Measurements from ENCODE around the gene NKX3-2. TPM values are rescaled to one million over a fixed set of nuclear protein-coding genes. Genes with fewer than 3 reads are reported as not detected.
A peak's percentile ranks its signal among the peaks of the same experiment; 100 is the strongest.

Gene NKX3-2
- total and polyA plus RNA-seq, 2 experiments from 2014 or later = under 0.01 TPM; not detected in 1

DNA sequence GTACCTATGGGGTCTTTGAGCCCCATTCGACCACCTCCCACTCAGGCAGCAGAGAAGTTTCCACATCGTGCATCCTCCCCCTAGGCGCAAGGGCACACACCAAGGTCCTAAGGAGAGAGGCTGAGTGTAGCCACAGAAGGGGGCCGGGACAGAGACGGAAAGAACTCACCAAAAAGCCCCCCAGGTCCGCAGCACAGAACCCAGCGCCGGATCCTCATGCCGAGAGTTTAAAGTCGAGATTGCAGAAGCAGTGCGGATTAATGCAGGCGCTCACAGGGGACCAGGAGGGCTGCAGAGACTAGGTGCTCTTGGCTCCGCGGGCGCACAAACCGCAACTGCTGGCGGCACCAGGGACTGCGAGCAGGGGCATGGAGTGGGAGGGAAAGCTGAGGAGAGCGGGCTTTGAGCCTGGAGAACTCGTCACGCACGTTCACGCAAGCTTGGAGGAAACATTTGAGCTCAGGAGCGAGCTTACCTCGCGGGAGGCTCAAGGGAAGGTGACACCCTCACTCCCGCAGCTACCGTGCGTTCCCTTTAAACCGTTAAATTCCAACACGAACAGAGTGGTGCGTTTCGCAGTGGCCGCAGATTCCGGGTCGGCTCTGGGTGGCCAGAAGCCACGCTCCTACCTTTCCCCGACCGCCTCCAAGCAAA is 8.5 kb downstream of the NKX3-2 start:
- TF ChIP-seq EZH2 (IDR thresholded peaks at IDR 0.05; ENCODE audit: insufficient read depth, poor library complexity, severe bottlenecking) (no peak), EZH2phosphoT487 (IDR thresholded peaks at IDR 0.05; ENCODE audit: insufficient read depth, low read depth) (no peak)
- no peaks in the 10 kb centered on the region for H3K9me3 ChIP-seq (ENCODE audit: low read depth)
- H4K20me1 ChIP-seq (ENCODE audit: insufficient read depth) = no peaks in the 10 kb centered on the region
- no peak for DNase-seq
- in situ Hi-C loops (cut with MboI) = no loop called here
- H3K27ac ChIP-seq = no peak overlapping the region
- no peak overlapping the region for H3K4me3 ChIP-seq
- no peaks in the 10 kb centered on the region for H3K36me3 ChIP-seq (ENCODE audit: low read depth)
- no peak overlapping the region for H3K9ac ChIP-seq
- no peaks in the 10 kb centered on the region for H3K9me2 ChIP-seq (ENCODE audit: insufficient read depth)
- no peak overlapping the region for H3K4me2 ChIP-seq (ENCODE audit: unreplicated experiment)
- 5 to 6% methylated on average over 39 of the region's 39 CpGs for WGBS, 2 experiments (ENCODE audit: low coverage in 1 of 2, low lambda C conversion rate in 2 of 2, missing lambda C conversion rate in 2 of 2)
- H3K4me1 ChIP-seq (ENCODE audit: insufficient read depth) = no peaks in the 10 kb centered on the region
- no peaks in the 10 kb centered on the region for H3F3A ChIP-seq (ENCODE audit: insufficient read depth)
- H3K79me2 ChIP-seq (ENCODE audit: insufficient read depth) = no peaks in the 10 kb centered on the region
- H3K27me3 ChIP-seq (replicated peaks; ENCODE audit: insufficient read depth) = peaks cover 98% of the 10 kb centered on the region
- no peak overlapping the region for H2AFZ ChIP-seq

- no peak for DNase-seq
- Histone ChIP-seq H3K9me3 (ENCODE audit: low read depth) (no peaks in the 10 kb centered on the region), H3K27ac (no peak overlapping the region), H3K9me2 (ENCODE audit: insufficient read depth) (no peaks in the 10 kb centered on the region), H2AFZ (no peak overlapping the region), H3K27me3 (replicated peaks; ENCODE audit: insufficient read depth) (peaks cover 98% of the 10 kb centered on the region), H3K4me2 (ENCODE audit: unreplicated experiment) (no peak overlapping the region), H3K9ac (no peak overlapping the region), H3F3A (ENCODE audit: insufficient read depth) (no peaks in the 10 kb centered on the region), H3K4me3 (no peak overlapping the region), H3K4me1 (ENCODE audit: insufficient read depth) (no peaks in the 10 kb centered on the region), H3K79me2 (ENCODE audit: insufficient read depth) (no peaks in the 10 kb centered on the region), H3K36me3 (ENCODE audit: low read depth) (no peaks in the 10 kb centered on the region), H4K20me1 (ENCODE audit: insufficient read depth) (no peaks in the 10 kb centered on the region)
- TF ChIP-seq EZH2 (IDR thresholded peaks at IDR 0.05; ENCODE audit: insufficient read depth, poor library complexity, severe bottlenecking) = no peak
- TF ChIP-seq EZH2phosphoT487 (IDR thresholded peaks at IDR 0.05; ENCODE audit: insufficient read depth, low read depth) = no peak
- in situ Hi-C loops (cut with MboI) = no loop called here
- 19 to 24% methylated on average over 18 of the region's 18 CpGs for WGBS, 2 experiments (ENCODE audit: low coverage in 1 of 2, low lambda C conversion rate in 2 of 2, missing lambda C conversion rate in 2 of 2)
Observed at GRCh38 chr4:13535118-13535517, 9.2 kb downstream of the NKX3-2 start.

GRCh38 chr4:13534344-13535063 is 9.8 kb downstream of the NKX3-2 start:
- Histone ChIP-seq H3K27me3 (replicated peaks; ENCODE audit: insufficient read depth) (peaks cover 98% of the 10 kb centered on the region), H3K36me3 (ENCODE audit: low read depth) (no peaks in the 10 kb centered on the region)
- in situ Hi-C loops (cut with MboI) = no loop called here

DNA sequence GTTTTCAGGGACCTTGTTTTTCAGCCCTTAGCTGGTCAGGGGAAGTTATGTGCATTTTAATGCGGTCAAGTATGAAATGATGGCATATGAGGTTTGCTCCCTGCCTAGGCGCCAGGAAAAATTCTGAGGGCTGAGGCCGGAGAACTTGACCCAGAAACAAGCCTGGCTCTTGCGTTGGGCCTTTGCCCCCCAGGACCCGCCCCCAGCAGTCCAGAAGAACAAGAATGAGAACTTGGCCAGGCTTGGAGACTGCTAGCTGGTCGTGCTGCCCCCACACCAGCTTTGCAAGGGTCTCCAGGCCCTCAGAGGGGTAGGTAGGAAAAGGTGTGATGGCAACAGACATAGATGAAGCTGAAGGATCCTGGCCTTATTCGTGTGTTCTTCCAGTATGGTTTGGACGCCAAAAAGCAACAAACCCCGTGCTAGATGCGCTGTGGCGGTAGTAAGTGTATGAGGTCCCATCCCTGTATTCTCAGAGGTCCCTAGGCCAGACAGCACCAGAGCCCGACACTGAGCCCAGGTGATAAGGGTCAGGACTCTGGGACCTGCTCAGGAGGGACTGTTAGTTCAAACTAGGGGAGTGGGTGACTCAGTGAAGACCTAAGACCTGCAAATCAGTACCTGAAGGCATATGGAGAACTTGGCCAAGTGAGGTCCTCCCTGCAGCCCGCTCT is 10.5 kb downstream of the NKX3-2 start:
- no peak overlapping the region for H2AFZ ChIP-seq
- TF ChIP-seq EZH2phosphoT487 (IDR thresholded peaks at IDR 0.05; ENCODE audit: insufficient read depth, low read depth) = 0 out of 2 replicates have a peak, but pooled peaks have one; percentile 14
- TF ChIP-seq EZH2 (IDR thresholded peaks at IDR 0.05; ENCODE audit: insufficient read depth, poor library complexity, severe bottlenecking) = no peak
- no peak for DNase-seq
- H3K9ac ChIP-seq = no peak overlapping the region
- H3K4me2 ChIP-seq (ENCODE audit: unreplicated experiment) = no peak overlapping the region
- WGBS, 2 experiments (ENCODE audit: low coverage in 1 of 2, low lambda C conversion rate in 2 of 2, missing lambda C conversion rate in 2 of 2) = 8 to 9% methylated on average over 13 of the region's 13 CpGs
- H3K4me3 ChIP-seq = no peak overlapping the region
- H3K36me3 ChIP-seq (ENCODE audit: low read depth) = no peaks in the 10 kb centered on the region
- in situ Hi-C loops (cut with MboI) = no loop called here
- no peaks in the 10 kb centered on the region for H4K20me1 ChIP-seq (ENCODE audit: insufficient read depth)
- no peaks in the 10 kb centered on the region for H3F3A ChIP-seq (ENCODE audit: insufficient read depth)
- H3K27me3 ChIP-seq (replicated peaks; ENCODE audit: insufficient read depth) = peaks cover 98% of the 10 kb centered on the region
- H3K79me2 ChIP-seq (ENCODE audit: insufficient read depth) = no peaks in the 10 kb centered on the region
- no peaks in the 10 kb centered on the region for H3K4me1 ChIP-seq (ENCODE audit: insufficient read depth)
- H3K27ac ChIP-seq = no peak overlapping the region
- H3K9me2 ChIP-seq (ENCODE audit: insufficient read depth) = no peaks in the 10 kb centered on the region
- H3K9me3 ChIP-seq (ENCODE audit: low read depth) = no peaks in the 10 kb centered on the region

More at GRCh38 chr4:13534344-13535063, 9.8 kb downstream of the NKX3-2 start:
- no peak overlapping the region for H3K27ac ChIP-seq
- WGBS, 2 experiments (ENCODE audit: low coverage in 1 of 2, low lambda C conversion rate in 2 of 2, missing lambda C conversion rate in 2 of 2) = 5 to 9% methylated on average over 30 to 31 of the region's 32 CpGs
- H3F3A ChIP-seq (ENCODE audit: insufficient read depth) = no peaks in the 10 kb centered on the region
- H3K4me2 ChIP-seq (ENCODE audit: unreplicated experiment) = no peak overlapping the region
- H4K20me1 ChIP-seq (ENCODE audit: insufficient read depth) = no peaks in the 10 kb centered on the region
- H3K9ac ChIP-seq = no peak overlapping the region
- no peak overlapping the region for H2AFZ ChIP-seq
- H3K9me3 ChIP-seq (ENCODE audit: low read depth) = no peaks in the 10 kb centered on the region
- no peak overlapping the region for H3K4me3 ChIP-seq
- TF ChIP-seq EZH2phosphoT487 (IDR thresholded peaks at IDR 0.05; ENCODE audit: insufficient read depth, low read depth) (no peak), EZH2 (IDR thresholded peaks at IDR 0.05; ENCODE audit: insufficient read depth, poor library complexity, severe bottlenecking) (peak; percentile 76)
- no peaks in the 10 kb centered on the region for H3K4me1 ChIP-seq (ENCODE audit: insufficient read depth)
- H3K9me2 ChIP-seq (ENCODE audit: insufficient read depth) = no peaks in the 10 kb centered on the region
- DNase-seq = no peak
- H3K79me2 ChIP-seq (ENCODE audit: insufficient read depth) = no peaks in the 10 kb centered on the region
